ENCODE data around the gene IRF2BP2.

DNA sequence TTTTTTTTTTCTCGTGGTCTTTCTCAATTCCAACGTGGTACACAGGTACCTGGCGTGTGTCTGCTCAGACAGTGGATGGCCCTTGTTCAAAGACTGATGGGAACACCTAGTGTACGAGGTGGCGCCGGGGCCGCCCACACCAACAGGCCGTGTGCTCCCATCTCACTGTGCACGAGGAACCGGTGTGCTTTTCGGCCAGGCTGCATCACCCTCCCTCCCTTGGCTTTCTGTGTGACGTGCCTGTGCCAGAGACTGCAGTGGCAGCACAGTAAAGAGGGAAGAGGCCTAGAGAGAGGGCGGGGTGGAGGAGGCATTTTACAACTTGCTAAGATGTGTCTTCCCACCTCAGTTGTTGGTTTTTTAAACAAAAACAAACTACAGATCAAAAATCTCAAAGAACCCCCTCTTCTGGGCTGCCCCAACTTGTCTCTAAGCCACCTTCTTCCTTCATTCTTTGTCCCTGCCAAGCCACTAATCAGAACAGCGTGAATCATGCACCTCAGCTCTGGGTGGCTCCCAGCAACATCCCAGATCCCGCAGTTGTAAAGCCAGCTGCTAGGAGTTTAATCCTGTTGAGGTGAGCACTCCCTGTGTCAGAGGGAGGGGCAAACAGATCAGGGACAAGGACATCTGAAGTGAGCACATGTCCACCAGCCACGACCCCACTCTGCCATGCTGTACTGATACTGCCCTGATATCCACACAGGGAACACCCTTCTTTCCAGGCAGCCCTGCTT, 20.7 kb downstream of the IRF2BP2 start:
- TF ChIP-seq, protein P1, sequence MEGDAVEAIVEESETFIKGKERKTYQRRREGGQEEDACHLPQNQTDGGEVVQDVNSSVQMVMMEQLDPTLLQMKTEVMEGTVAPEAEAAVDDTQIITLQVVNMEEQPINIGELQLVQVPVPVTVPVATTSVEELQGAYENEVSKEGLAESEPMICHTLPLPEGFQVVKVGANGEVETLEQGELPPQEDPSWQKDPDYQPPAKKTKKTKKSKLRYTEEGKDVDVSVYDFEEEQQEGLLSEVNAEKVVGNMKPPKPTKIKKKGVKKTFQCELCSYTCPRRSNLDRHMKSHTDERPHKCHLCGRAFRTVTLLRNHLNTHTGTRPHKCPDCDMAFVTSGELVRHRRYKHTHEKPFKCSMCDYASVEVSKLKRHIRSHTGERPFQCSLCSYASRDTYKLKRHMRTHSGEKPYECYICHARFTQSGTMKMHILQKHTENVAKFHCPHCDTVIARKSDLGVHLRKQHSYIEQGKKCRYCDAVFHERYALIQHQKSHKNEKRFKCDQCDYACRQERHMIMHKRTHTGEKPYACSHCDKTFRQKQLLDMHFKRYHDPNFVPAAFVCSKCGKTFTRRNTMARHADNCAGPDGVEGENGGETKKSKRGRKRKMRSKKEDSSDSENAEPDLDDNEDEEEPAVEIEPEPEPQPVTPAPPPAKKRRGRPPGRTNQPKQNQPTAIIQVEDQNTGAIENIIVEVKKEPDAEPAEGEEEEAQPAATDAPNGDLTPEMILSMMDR (IDR thresholded peaks at IDR 0.05), result no peak
- TF ChIP-seq POLR2A (IDR thresholded peaks at IDR 0.05), result no peak

All from thyroid gland (tissue), 4 donors.